ENCODE measurements around the gene NSD1. TPM values are rescaled to one million over a fixed set of nuclear protein-coding genes. Genes with fewer than 3 reads are reported as not detected.

The NSD1 gene
- total RNA-seq, 1 experiment from 2014 or later, result 58.8 TPM

DNA sequence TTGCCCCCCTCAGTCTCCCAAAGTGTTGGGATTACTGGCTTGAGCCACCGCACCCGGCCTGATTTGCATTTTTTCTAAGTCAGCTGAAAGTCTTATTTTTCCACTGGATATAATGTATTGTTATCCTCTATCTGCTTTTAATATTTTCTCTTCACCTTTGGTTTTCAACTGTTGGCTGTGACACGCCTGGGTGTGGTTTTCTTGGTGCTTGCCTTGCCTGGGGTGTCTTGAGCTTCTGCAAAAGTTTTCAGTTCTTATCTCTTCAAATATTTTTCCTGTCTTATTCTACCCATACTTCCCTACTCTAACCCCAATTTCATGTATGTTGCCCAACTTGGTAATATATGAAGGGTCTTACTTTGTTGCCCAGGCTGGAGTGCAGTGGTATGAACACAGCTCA is 182.4 kb downstream of the NSD1 start:
- ATAC-seq (no peak), DNase-seq (ENCODE audit: low read depth, low spot score) (no peak)
- Histone ChIP-seq H3K9me3 (ENCODE audit: control insufficient read depth in 1 of 2, insufficient read depth in 1 of 2, low read depth in 1 of 2, low read length in 2 of 2) (no peaks in the 10 kb centered on the region), H3K27ac (ENCODE audit: low read depth, low read length) (no peak overlapping the region), H4K20me1 (ENCODE audit: insufficient read depth) (no peaks in the 10 kb centered on the region), H3K27me3 (ENCODE audit: insufficient read depth, low read length) (no peaks in the 10 kb centered on the region), H3K9ac (ENCODE audit: low read length) (no peak overlapping the region), H3K79me2 (ENCODE audit: insufficient read depth, low read length) (no peaks in the 10 kb centered on the region), H3K4me2 (ENCODE audit: low read length) (no peak overlapping the region), H3K9me2 (ENCODE audit: insufficient read depth) (no peaks in the 10 kb centered on the region), H3K4me1 (ENCODE audit: control insufficient read depth in 1 of 2, insufficient read depth in 2 of 2, low read length in 2 of 2) (peaks cover 6 to 34% of the 10 kb centered on the region in 2 experiments; a peak in 3 of 4 replicates), H2AFZ (ENCODE audit: low read depth, low read length, poor library complexity, severe bottlenecking) (no peak overlapping the region), H3K36me3 (ENCODE audit: control insufficient read depth in 1 of 2, insufficient read depth in 2 of 2, low read length in 2 of 2) (no peaks in the 10 kb centered on the region), H3K4me3 (replicated peaks in 1 of 2; ENCODE audit: low read depth in 1 of 2, low read length in 2 of 2) (no peak overlapping the region)
- ChIA-PET POLR2A (no interaction called here), RAD21 (ENCODE audit: low non-redundant PET in 1 of 2, low total read pairs in 2 of 2, uncharacterized antibody in 2 of 2, unreplicated experiment in 2 of 2) (no interaction called here), CTCF (interaction anchor here (0.6 kb wide), 1 partner anchor 140 kb away, joined by 3 read pairs; no protein-coding TSS in a partner anchor)
- no peak for TF ChIP-seq TCF7L2 (IDR thresholded peaks at IDR 0.05; ENCODE audit: borderline replicate concordance, extremely low read depth, insufficient read depth, insufficient read length)
- TF ChIP-seq ATF3 (IDR thresholded peaks at IDR 0.05), result no peak
- no peak for TF ChIP-seq CEBPB (IDR thresholded peaks at IDR 0.05; ENCODE audit: low read depth)
- no peak for TF ChIP-seq POLR2AphosphoS5 (IDR thresholded peaks at IDR 0.05; ENCODE audit: low read depth, low read length)
- TF ChIP-seq ELF1 (IDR thresholded peaks at IDR 0.05; ENCODE audit: borderline replicate concordance, low read depth), result no peak
- TF ChIP-seq, protein P1, sequence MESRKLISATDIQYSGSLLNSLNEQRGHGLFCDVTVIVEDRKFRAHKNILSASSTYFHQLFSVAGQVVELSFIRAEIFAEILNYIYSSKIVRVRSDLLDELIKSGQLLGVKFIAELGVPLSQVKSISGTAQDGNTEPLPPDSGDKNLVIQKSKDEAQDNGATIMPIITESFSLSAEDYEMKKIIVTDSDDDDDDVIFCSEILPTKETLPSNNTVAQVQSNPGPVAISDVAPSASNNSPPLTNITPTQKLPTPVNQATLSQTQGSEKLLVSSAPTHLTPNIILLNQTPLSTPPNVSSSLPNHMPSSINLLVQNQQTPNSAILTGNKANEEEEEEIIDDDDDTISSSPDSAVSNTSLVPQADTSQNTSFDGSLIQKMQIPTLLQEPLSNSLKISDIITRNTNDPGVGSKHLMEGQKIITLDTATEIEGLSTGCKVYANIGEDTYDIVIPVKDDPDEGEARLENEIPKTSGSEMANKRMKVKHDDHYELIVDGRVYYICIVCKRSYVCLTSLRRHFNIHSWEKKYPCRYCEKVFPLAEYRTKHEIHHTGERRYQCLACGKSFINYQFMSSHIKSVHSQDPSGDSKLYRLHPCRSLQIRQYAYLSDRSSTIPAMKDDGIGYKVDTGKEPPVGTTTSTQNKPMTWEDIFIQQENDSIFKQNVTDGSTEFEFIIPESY (IDR thresholded peaks at IDR 0.05; ENCODE audit: extremely low read depth, insufficient replicate concordance, low read length), result no peak
- no TSS peak for BruUV-seq (replicated peaks)
- intact Hi-C loops (cut with micrococcal nuclease), result loop anchor here (5.0 kb wide), 1 partner anchor 71 kb away; no protein-coding TSS in a partner anchor

Measured in HCT116 (cell line).